ENCODE measurements around the gene XIRP1. TPM values are rescaled to one million over a fixed set of nuclear protein-coding genes. Genes with fewer than 3 reads are reported as not detected.

Gene XIRP1
- total and polyA plus RNA-seq, 5 experiments from 2014 or later = not detected

Small RNAs within 50 kb of the gene (microRNA-seq; reads per million reads assigned to microRNA genes)
- not detected for gene MIR6822 (ENCODE audit: borderline microRNAs expressed)

Other genes with a start within 250 kb of the XIRP1 start
- under 1 TPM; 0.39 to 0.47 TPM for gene SCN11A, start 140.7 kb downstream of the XIRP1 start, total RNA-seq
- gene SCN11A, start 140.7 kb downstream of the XIRP1 start, polyA plus RNA-seq = not detected
- gene WDR48, start 140.6 kb downstream of the XIRP1 start, total RNA-seq = 10 to 100 TPM; 66.5 to 70.8 TPM
- gene WDR48, start 140.6 kb downstream of the XIRP1 start, polyA plus RNA-seq = 10 to 100 TPM; 32.7 to 37.3 (median 33.3) TPM
- gene GORASP1, start 85.0 kb downstream of the XIRP1 start, total RNA-seq = 10 to 100 TPM; 31.9 to 41.2 TPM
- gene GORASP1, start 85.0 kb downstream of the XIRP1 start, polyA plus RNA-seq = 10 to 100 TPM; 10.2 to 13.8 (median 10.7) TPM
- gene TTC21A, start 84.9 kb downstream of the XIRP1 start, total RNA-seq = 1 to 10 TPM; 7.5 to 8.7 TPM
- under 1 TPM; 0.50 to 0.94 (median 0.57) TPM for gene TTC21A, start 84.9 kb downstream of the XIRP1 start, polyA plus RNA-seq
- 10 to 100 TPM; 15.0 to 17.4 TPM for gene CSRNP1, start 39.0 kb downstream of the XIRP1 start, total RNA-seq
- gene CSRNP1, start 39.0 kb downstream of the XIRP1 start, polyA plus RNA-seq = 10 to 100 TPM in 2 of 3 donors, 1 to 10 TPM in 1; 8.0 to 17.1 (median 10.9) TPM
- under 1 TPM; 0.66 to 0.96 TPM for gene CX3CR1, start 87.4 kb upstream of the XIRP1 start, total RNA-seq
- gene CX3CR1, start 87.4 kb upstream of the XIRP1 start, polyA plus RNA-seq = 10 to 100 TPM in 1 of 3 donors, 1 to 10 TPM in 2; 2.8 to 61.8 (median 3.4) TPM
- not detected for gene CCR8, start 137.1 kb upstream of the XIRP1 start, total RNA-seq
- under 1 TPM in 1 of 3 donors, not detected in 2; 0.24 TPM for gene CCR8, start 137.1 kb upstream of the XIRP1 start, polyA plus RNA-seq
- gene SLC25A38, start 190.8 kb upstream of the XIRP1 start, total RNA-seq = 10 to 100 TPM; 51.7 to 52.2 TPM
- 10 to 100 TPM; 34.2 to 53.4 (median 43.2) TPM for gene SLC25A38, start 190.8 kb upstream of the XIRP1 start, polyA plus RNA-seq
- 1,000 to 10,000 TPM; 1,560 to 1,579 TPM for gene RPSA, start 214.1 kb upstream of the XIRP1 start, total RNA-seq
- gene RPSA, start 214.1 kb upstream of the XIRP1 start, polyA plus RNA-seq = 1,000 to 10,000 TPM; 1,242 to 1,388 (median 1,323) TPM